ENCODE results near the gene STK32C.

GRCh38 chr10:132205650-132206376, 101.9 kb downstream of the STK32C start:
- TF ChIP-seq POLR2AphosphoS5 (IDR thresholded peaks at IDR 0.05; ENCODE audit: low read depth, low read length) (no peak), FOXP2 (optimal IDR thresholded peaks at IDR 0.05; ENCODE audit: borderline replicate concordance, extremely low read depth, extremely low read length, insufficient read depth) (no peak)
- TF ChIP-seq, protein P1, sequence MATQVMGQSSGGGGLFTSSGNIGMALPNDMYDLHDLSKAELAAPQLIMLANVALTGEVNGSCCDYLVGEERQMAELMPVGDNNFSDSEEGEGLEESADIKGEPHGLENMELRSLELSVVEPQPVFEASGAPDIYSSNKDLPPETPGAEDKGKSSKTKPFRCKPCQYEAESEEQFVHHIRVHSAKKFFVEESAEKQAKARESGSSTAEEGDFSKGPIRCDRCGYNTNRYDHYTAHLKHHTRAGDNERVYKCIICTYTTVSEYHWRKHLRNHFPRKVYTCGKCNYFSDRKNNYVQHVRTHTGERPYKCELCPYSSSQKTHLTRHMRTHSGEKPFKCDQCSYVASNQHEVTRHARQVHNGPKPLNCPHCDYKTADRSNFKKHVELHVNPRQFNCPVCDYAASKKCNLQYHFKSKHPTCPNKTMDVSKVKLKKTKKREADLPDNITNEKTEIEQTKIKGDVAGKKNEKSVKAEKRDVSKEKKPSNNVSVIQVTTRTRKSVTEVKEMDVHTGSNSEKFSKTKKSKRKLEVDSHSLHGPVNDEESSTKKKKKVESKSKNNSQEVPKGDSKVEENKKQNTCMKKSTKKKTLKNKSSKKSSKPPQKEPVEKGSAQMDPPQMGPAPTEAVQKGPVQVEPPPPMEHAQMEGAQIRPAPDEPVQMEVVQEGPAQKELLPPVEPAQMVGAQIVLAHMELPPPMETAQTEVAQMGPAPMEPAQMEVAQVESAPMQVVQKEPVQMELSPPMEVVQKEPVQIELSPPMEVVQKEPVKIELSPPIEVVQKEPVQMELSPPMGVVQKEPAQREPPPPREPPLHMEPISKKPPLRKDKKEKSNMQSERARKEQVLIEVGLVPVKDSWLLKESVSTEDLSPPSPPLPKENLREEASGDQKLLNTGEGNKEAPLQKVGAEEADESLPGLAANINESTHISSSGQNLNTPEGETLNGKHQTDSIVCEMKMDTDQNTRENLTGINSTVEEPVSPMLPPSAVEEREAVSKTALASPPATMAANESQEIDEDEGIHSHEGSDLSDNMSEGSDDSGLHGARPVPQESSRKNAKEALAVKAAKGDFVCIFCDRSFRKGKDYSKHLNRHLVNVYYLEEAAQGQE (IDR thresholded peaks at IDR 0.05; ENCODE audit: insufficient read depth in 1 of 2, low read depth in 2 of 2, low read length in 2 of 2), result no peak

Measured in PFSK-1 (cell line).